Activated CD4-positive, alpha-beta T cell treated with anti-CD3 and anti-CD28 coated beads for 4 hours (primary cell): ENCODE measurements around the gene KCNJ15.
A peak's percentile ranks its signal among the peaks of the same experiment; 100 is the strongest.

Experiments
- DNase-seq, 2 donors: peaks; one replicate each; pipeline ENCODE4 v3.0.0-alpha.2; 2020

The KCNJ15 gene

DNA sequence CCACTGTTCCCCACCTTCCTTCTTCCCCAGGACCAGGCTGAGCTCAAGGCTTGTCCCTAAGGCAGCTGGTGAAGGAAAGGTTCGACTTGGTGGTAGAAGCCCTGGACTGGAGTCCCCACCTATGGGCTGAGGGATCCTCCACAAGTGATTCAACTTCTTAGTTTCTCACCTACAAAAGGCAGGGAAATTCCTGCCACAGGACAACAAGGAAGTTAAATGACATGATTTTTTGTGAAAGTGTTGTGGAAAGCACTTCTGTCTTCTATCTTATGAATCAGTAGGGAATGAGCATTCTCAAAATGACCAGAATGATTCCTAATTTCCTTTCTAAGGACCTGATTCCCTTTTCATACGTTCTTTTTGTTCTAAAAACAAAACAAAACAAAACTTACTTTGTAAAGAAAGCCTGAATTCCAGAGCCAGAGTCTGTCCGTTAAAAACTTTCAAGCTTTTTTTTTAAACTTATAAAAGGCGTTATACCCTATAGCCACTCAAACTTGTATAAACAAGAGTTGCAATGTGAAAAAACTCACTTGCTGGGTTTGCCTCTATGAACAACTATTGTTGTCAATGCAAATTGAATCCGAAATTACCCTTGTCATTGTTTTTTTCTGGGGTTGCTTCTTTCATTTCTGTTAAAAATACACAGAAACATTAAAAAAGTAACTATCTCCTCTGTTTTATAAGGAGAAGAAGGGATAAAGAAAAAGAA lies 12.2 kb downstream of the KCNJ15 start:
- no peak for DNase-seq

DNA sequence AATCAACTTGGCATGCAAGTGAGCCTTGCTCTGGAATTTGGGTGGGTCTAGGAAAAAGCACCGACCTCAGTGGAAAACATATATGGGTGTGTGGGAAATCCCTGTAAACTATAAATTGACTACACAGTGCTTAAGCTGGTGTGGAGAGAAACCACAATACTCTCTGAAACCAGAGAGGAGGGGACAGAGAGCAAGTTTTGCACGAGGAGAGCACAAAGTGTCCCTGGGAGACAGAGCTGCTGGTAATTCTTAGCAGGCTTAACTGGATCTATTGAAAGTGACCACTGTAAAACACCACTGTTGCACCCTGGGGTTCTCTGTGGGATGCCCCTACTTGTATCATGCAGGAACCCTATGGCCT lies 12.8 kb downstream of the KCNJ15 start:
- no peak for DNase-seq

DNA sequence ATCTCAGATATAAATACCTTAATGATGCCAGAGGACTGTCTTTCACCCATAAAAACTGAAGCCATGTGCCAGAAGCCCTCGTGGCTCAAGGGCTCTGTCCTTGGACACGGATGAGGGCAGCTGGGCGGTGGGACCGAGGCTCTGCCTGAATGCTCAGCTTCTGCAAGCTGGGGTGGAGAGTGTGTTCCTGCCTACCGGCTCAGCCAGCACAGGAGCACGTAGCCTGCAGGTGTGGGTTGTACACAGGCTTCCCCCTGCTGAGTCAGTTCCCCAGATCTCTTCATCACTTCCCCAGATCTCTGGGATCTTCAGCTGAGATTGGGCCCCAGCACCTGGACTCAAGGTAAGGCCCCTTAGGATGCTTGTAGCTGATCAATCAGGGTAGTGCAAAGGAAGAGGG lies 15.4 kb downstream of the KCNJ15 start:
- no peak for DNase-seq

DNA sequence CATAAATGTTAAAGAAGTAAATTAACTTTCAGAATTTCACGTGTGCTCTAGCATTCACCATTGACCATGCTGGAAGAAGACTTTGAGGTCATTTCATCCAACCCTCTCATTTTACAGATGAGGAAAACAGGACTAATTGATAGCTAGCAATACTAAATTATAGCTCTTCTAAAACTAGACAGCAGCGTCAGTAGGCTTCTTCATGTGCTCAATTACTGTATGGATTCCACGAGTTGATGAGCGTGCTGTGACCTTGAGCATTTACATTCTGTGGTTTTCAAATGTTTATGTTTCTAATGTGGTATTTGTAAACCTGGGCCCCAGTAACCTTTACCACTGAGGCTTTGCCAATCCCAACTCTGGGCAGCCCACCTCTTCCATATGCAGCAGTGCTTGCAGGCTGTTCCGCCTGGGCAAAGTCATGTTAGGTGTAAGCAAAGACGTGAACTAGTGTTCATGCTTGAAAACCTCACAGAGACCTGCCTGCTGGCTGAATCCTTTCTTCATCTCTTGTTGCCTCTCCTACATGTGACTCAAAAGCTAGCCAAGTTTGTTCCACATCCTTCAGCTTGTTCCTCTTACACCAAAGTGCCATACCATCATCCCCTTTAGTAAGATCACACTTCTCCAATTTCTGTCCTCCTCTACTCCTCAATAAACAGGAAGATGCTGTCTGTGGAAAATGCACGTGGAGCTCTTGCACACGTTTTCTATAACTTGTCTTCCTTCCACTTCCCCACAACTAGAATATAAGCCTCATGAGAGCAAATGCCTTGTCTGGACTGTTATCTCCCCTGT lies 17.2 kb downstream of the KCNJ15 start:
- DNase-seq = no peak

DNA sequence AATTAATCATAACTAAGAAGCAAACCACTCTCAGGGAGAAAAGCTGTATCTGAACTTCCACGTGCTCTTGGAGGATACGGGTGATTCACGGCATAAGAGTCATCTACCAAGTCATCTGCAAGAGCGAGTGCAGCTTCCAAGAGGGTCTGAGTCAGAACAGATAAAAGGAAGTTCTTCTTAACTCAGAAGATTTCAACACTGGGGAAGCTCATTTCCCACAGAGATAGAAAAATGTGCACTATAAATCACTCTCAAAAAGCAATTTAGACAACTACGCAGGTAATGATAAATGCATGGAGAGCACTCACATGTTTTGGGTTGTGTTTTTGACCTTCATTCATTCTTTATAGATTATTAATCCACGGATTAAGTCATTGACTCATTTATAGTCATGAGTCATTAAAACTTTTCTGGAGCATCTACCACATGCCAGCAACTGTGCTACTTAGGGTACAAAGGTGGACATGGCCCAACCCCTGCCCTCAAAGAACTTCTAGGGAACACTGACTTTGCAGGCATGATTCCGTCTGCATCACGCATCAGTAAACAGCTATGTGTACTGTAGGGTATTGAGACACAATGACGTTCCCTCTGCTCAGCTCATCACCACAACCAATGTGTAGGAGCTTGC lies 20.8 kb downstream of the KCNJ15 start:
- DNase-seq = peak in 1 of 2 donors; percentile 27

DNA sequence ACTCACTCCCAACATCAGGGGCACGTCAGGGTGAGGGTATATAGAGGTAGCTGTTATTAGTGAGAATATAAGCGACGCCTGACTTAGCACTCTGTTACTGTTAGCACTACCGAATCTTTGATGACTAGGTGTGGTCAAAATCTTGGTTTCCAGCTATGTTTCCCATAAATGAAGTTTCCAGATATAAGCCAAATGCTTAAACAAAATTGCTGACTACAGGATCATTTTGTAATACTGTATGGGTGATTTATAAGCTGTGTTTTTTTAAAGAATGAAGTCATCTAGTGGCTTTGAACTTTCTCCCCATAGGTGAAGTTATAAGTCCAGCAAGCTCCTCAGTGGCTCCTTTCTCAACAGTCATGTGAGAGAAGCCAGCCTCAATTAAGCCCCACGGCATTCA lies 23.7 kb downstream of the KCNJ15 start:
- no peak for DNase-seq

DNA sequence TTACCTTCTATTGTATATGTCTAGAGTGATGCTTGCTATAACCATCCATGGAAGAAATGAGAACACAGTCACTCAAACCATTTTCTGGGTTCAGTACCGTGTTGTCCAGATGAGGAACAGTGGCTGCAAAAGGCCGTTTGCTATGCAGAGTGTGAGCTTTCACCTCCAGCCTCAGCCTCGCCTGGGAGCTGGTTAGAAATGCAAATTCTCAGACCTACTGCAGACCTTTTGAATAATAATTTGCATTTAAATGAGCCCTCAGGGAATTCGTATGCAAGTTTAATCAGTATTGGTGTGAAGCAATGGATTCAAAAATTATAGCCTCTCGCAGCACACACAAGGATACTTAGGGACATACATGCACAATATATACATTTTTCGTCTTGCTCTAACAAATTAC lies 24.1 kb downstream of the KCNJ15 start:
- no peak for DNase-seq

DNA sequence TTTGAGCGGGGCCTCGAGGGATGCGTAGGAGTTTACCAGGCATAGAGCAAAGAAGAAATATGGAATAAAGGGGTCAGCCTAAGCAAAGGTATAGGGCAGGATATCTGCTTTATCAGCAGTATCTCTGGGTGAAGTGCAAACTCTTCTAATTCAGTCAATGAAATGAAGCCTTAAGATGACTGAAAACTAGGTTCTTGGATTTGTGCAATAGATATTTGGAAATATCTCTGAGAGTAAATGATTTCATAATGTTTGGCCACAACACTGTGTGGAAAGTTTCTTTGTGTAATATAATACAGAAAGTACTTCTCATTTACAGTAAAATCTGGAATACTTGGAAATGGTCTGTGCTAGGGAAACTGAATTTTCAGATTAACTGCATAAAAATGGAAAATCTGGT lies 26.1 kb downstream of the KCNJ15 start:
- no peak for DNase-seq

DNA sequence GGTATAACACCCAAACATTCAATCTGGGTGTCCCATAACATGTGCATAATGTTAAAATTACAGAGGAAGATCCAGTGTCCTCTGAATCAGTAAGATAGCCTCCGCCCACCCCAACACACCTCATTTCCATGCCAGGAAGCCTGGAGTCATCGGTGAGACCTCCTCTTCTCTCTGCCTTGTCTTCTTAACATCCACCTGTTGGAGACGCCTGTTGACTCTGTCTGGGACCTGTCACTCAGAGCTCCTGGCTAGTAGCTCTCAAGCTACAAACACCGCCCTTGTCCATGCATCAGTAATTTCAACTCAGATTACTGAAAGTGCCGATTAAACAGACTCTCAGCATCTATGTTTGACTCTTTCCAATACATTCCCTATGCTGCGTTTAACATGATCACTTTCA lies 27.4 kb downstream of the KCNJ15 start:
- no peak for DNase-seq

DNA sequence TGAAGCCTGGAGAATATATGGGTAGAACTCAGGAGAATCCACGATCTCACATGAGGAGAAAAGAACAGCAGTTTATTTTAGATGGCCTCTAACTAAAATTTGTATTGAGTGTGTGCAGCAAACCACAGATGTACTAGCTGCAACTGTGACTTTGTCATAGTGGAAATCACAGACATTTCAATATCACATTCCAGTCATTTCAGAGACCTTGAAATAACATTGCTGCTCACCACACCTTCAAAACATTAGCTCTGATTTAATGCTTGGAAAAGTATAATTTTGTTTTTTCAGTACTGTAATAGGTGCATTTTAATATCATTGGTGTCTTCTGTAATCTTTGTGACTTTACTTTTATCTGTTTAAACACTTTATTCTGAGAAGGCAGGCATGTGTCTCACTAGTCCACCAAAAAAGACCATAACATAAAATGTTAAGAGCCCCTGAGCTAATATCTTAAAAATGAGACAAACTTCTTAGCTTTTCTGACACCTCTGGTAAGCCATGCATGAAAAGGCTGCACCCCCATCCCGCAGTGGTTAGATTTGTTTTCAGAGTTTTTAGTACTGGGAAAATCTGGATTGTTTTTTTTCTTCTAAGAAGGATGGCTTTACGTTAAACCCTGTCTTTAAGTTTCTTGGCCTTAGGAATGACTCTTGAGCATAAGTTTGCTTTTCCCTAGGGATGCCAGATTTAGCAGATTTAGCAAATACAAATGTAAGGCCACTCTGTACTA lies 30.1 kb downstream of the KCNJ15 start:
- DNase-seq = no peak

DNA sequence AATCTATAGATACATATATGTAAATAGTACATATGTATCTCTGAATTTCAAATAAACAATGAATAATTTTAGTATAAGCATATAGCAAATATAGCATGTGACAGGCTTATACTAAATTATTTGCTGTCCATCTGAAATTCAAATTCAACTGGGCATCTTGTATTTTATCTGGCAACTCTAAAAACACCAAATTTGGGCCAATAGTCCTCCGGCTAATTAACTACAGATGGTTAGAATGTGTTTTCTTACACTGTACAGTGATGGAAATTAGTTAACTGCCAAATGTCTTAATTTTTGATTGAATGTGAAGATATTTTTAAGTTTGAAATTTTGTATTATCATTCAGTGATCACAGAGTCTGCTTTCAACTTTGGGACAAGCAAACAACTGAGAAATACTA lies 30.7 kb downstream of the KCNJ15 start:
- no peak for DNase-seq

DNA sequence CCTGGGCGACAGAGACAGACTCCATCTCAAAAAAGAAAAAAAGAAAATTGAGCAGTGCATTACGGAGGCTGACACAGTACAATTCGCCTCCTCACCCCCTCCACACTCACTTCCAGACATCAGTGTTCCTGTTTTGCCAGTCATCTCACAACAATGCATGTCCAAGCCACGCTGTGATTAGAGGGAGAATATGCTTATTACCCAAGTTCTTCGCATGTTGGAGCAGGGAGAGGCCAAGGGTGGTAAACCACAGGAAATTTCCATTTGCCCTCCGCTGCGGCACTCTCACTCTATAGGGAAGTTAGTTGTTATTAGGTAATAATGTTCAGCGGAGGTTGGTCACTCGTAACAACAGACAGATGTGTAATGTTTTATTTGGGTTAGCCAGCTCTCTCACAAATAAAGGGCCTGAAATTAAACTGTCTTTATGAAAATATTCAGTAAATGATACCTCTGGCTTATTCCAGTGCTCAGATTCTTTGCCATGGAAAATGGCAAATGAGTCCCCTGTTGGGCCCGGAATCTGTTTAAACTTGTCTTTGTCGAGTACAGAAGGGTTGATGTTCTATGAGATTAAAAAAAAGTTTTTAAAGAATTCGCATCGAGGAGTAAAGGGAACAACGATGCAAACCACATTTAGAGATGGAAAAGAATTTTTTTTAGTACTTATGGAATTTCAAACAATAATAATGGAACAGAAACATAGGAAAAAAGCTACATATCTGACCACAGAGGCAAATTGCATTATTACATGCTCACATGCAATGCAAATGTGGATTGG lies 33.1 kb downstream of the KCNJ15 start:
- no peak for DNase-seq

DNA sequence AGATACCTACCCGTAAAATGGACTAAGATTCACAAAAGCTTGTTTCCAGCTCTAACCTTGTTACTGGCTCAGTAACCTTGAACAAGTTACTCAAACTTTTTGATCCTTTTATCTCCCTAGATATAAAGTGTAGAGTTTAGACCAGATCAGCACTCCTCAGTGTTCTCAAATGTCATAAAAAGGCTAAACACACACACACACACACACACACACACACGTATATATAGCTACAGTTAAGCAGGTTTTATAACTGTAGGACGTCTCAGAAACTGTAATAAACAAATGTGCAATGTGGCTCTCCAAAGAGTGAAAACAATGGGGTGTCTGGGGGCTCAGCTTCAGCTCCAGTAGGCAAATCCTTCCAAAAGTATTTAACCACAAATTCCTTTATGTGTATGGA lies 34.0 kb downstream of the KCNJ15 start:
- no peak for DNase-seq

DNA sequence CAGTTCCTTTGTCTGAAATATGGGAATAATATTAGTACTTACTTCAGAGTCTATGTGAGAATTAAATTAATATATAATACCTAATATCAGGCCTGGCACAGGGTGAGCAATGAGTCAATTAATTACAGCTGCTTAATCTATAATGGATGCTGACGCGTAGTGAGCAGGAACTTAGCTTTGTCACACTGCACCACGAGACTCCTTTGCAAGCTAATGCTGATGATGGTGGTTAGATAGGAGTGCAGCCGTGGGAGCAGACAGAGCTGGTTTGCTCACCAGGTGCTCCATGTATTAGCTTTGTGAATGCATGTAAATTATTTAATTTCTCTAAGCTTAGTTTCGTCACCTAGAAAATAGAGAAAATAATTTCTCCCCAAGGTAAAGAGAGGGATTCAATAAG lies 35.1 kb downstream of the KCNJ15 start:
- no peak for DNase-seq

DNA sequence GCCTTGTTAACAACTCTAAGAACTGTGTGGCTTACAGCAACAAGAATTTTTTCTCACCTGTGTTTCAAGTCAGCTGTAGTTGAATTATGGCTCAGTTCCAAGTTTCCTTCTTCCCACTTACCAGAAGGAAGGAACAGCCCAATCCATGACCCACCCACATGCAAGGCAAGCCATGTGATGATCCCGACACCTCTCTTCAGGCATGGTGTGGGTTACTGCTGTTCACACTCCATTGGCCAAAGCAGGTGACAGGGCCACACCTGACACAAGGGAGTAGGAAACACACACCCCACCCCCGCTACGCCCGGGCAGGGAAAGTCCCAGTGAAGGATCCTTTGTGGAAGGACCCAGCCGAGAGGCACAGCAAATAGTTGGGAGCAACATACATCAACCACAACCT lies 36.3 kb downstream of the KCNJ15 start:
- DNase-seq = no peak

DNA sequence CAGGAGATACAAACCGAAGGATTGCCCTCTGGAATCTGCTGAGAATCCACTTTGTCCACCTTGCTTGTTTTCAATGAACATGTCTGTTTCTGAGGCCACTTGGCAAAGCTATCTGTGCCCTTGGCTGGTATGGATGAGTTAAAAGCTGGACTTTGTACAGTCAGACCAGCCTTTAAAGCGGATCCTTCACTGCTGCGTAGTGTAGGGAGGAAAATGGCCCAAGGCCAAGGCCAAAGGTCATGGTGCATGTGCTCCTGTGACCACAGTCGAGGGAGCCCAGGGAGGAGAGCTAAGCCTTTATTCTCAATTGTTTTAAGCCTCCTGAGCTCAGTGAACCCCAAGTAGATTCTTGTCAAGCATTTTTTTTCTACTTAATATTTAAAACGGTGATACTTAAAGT lies 37.0 kb downstream of the KCNJ15 start:
- DNase-seq = no peak

DNA sequence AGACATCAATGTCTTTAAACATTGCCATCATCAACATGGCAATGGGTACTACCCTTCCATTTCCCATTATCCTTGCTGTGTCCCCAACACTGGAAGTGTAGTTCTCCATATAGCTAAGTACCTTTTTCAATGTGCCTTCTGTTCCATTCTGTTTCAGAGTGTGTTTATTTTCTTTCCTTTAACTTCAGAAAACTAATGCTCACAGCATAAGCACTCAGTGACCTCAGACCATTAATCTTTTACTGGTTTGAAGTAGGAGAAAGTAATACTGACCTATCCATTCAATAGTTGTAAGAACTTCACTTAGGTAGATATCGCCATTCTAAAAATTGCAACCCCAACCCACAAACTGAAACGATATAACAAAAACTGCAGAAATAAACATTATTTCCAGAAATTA lies 37.8 kb downstream of the KCNJ15 start:
- DNase-seq = no peak

DNA sequence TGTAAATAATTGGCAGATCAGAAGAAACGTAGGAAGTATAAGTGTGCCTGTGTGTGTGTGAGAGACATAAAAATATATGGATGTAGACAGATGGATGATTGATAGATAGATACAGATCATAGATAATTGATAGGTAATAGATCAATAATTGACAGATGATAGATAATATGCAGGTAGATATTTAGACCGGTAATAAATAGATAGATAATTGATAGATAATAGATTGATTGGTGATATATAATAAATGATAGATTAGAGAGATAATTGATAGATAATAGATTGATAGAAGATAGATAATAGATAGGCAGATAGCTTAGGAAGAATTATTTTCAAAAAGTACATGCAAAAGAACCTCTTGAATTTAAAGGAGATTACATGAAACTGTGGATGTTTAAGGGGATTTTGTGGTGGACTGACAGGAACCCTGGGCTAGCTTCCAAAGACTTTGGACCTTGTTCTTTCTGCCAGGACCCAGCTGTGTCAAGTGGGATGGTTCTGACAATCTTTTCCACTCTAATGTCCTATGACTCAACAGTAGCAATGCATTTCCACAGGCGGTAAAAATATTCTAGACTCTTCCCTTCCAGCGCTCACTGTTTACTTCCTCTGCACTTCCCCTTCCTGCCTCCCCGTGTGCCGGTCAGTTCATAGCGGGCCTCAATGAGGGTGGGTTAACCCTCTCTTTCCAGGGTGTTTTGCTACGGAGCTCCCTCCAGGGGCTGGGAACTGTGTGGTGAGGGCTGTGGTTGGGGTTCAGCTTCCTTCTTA lies 39.4 kb downstream of the KCNJ15 start:
- DNase-seq = no peak

DNA sequence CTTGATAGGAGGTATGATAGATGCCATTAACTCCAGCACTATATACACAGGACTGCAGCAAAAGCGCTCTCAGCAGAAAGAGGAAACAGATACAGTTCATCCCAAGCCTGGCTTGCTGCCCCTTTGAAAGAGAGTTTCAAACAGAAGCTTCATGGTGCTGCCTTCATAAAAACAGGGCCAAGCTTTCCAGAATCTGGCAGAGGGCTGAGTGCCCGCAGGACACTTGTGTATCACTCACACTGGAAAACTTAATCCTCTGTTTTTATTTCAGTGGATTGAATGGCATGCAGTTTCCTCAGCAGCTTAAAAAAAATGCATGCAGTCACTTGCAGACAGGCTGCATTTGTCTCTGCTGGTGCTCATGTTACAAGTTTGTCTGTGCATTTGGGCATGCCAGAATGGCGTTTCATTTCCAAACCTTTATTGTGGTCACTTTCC lies 40.4 kb downstream of the KCNJ15 start:
- DNase-seq = no peak

DNA sequence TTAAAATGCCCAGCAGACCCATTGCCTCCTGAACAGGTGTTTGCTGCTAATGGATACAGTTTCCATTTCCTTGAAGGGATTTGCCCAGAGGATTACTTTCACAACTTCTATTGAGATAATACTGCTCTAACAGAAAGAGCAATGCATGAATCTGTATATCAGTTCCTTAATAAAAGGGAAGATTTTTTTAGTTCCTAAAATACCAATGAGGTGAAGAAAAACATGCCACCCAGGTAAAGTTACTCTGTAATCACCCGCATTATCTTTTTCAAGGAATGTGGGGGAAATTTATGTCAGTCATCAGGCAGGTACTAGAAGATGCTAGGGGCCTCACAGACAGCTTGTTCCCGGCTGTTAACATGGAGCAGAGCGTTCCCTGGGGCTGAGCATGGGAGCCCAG lies 41.1 kb downstream of the KCNJ15 start:
- DNase-seq = no peak

DNA sequence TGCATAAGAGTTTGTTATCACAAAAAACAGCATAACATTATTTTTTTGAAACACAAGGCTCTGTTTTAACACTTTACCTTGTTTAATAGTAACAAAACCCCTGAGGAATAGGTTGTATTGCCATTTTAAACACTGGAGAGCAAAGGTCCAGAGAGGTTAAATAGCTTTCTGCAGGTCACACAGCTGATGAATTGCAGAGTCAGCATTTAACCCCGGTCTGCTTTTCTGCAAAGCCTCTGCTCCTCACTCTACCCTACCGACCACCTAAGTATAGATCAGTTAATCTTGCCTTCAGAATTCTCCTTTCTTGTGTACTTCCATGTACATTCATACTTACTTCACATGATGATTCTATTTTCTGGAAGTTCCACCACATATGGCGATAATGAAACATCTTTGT lies 42.0 kb downstream of the KCNJ15 start:
- DNase-seq = no peak

DNA sequence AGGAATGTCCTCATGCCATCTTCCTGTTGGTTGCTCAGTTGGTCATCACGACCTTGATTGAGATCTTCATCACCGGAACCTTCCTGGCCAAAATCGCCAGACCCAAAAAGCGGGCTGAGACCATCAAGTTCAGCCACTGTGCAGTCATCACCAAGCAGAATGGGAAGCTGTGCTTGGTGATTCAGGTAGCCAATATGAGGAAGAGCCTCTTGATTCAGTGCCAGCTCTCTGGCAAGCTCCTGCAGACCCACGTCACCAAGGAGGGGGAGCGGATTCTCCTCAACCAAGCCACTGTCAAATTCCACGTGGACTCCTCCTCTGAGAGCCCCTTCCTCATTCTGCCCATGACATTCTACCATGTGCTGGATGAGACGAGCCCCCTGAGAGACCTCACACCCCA lies 42.9 kb downstream of the KCNJ15 start:
- DNase-seq = no peak
